Psoas muscle (tissue), 8 donors: ENCODE measurements around the gene PIK3R6. TPM values are rescaled to one million over a fixed set of nuclear protein-coding genes. Genes with fewer than 3 reads are reported as not detected.
"Not testable (repeated sequence)": the region's sequence is repeated elsewhere in the genome, so short reads cannot be mapped to it uniquely, and the experiment has no call there.

Experiments
- ATAC-seq, 4 donors: fragments of 200-7000 bp; cut with Tn5 transposase; one replicate each; pipeline ENCODE4 v1.9.1; 2020; ENCODE audit warnings: moderate library complexity in 3 of 4, mild to moderate bottlenecking in 2 of 4
- DNase-seq, 2 donors: peaks; one replicate each; pipeline ENCODE4 v3.0.0-alpha.2; 2020
- H3K27ac ChIP-seq: fragments of 200-600 bp; one replicate; pipeline ENCODE4 v1.8.0; 2022
- H3K27me3 ChIP-seq, 3 donors: fragments of 200-600 bp in 1 of 3; one replicate each; pipeline versions ENCODE4 v1.6.1 to v1.8.0; 2013 to 2022; ENCODE audit warnings: low read length in 2 of 3, mild to moderate bottlenecking in 2 of 3, moderate library complexity in 1 of 3; ENCODE audit not compliant: insufficient read depth in 3 of 3
- H3K36me3 ChIP-seq, 2 donors: fragments of 200-600 bp in 1 of 2; one replicate each; pipeline versions ENCODE4 v1.6.1 to v1.8.0; 2013 to 2022; ENCODE audit warnings: low read depth in 1 of 2, mild to moderate bottlenecking in 1 of 2, moderate library complexity in 1 of 2; ENCODE audit not compliant: insufficient read depth in 1 of 2
- H3K4me1 ChIP-seq: fragments of 200-600 bp; one replicate; pipeline ENCODE4 v1.8.0; 2022
- H3K4me3 ChIP-seq: fragments of 200-600 bp; one replicate; pipeline ENCODE4 v1.8.0; 2022; ENCODE audit warnings: mild to moderate bottlenecking
- H3K9me3 ChIP-seq: fragments of 200-600 bp; one replicate; pipeline ENCODE4 v1.8.0; 2022
- CTCF ChIP-seq: fragments of 200-600 bp; IDR thresholded peaks from one replicate; pipeline ENCODE4 v1.8.0; 2022; ENCODE audit warnings: antibody characterized with exemption
- WGBS, 3 donors: extraction: QIAGEN DNeasy Blood & Tissue Kit; methylation state at CpG; one replicate each; pipeline versions ENCODE4 v1.1.6 to v1.1.7; 2013; 5-methylcytosine and 5-hydroxymethylcytosine counted together
- intact Hi-C, 2 donors: fragments of 100-400 bp; cut with DNase I; formaldehyde crosslinking; loops; one replicate each; pipeline versions ENCODE4 v1.11.0 to v1.14.2; 2022
- polyA plus RNA-seq, 3 donors: library from polyadenylated mRNA; stranded (reverse); fragments of 200-250 nt; gene quantifications; one replicate each; pipeline ENCODE4 v1.2.3, GENCODE V29; 2013
- total RNA-seq, 4 donors: library from RNA; stranded (reverse); fragmentation: NEBNext Ultra II Directional in 2 of 4; extraction: Animal tissue kit (Norgen Biotek cat#: 25700) in 2 of 4; gene quantifications; one replicate each; pipeline versions ENCODE4 v1.2.1 to v1.2.4, GENCODE V29; 2021 to 2023
- donor health status: healthy with polysubstance abuse.
- donor health status: DM: no; HTN: no; CAD: no; lungs with moderate emphysema.
- donor health status: Bipolar disorder and iron deficiency.
- donor health status: healthy.
- donor health status: DM: yes; HTN: yes; CAD: no.
- donor health status: DM: no; HTN: no; CAD: no.
- donor health status: DM: no; HTN: no; CAD: no.
- donor health status: DM: yes; HTN: yes; CAD: no.

Gene PIK3R6
- total and polyA plus RNA-seq, 7 donors, result 0.08 to 0.58 (median 0.32) TPM

GRCh38 chr17:8888704-8889302 is 21.3 kb upstream of the PIK3R6 start:
- no peaks in the 10 kb centered on the region for H3K9me3 ChIP-seq
- intact Hi-C loops, result no loop called here
- H3K27me3 ChIP-seq, result no peaks in the 10 kb centered on the region
- TF ChIP-seq CTCF, result no peak
- no peak overlapping the region for H3K27ac ChIP-seq
- no peak overlapping the region for H3K4me3 ChIP-seq
- WGBS, 3 donors, result 49 to 58% (median 52%) methylated on average over 8 of the region's 8 CpGs
- no peaks in the 10 kb centered on the region for H3K4me1 ChIP-seq
- no peak for DNase-seq
- ATAC-seq, result no peak
- H3K36me3 ChIP-seq, result no peaks in the 10 kb centered on the region

- no peaks in the 10 kb centered on the region for H3K9me3 ChIP-seq
- no peaks in the 10 kb centered on the region for H3K27me3 ChIP-seq
- intact Hi-C loops, result no loop called here
- no peaks in the 10 kb centered on the region for H3K36me3 ChIP-seq
- no peak for DNase-seq
- H3K27ac ChIP-seq, result no peak overlapping the region
- 53 to 56% (median 55%) methylated on average over 34 to 39 of the region's 39 CpGs for WGBS, 3 donors
- peak; percentile 16 for TF ChIP-seq CTCF
- ATAC-seq, result no peak
- H3K4me1 ChIP-seq, result no peaks in the 10 kb centered on the region
- H3K4me3 ChIP-seq, result no peak overlapping the region
Measured at GRCh38 chr17:8887834-8888703, 20.6 kb upstream of the PIK3R6 start.

- 90 to 93% (median 91%) methylated on average over 11 of the region's 11 CpGs for WGBS, 3 donors
- TF ChIP-seq CTCF, result no peak
- Histone ChIP-seq H3K27me3 (no peaks in the 10 kb centered on the region), H3K36me3 (no peaks in the 10 kb centered on the region), H3K4me3 (no peak overlapping the region), H3K9me3 (no peaks in the 10 kb centered on the region), H3K4me1 (no peaks in the 10 kb centered on the region), H3K27ac (no peak overlapping the region)
- no peak for ATAC-seq
- DNase-seq, result no peak
- intact Hi-C loops, result no loop called here
Measured at GRCh38 chr17:8887301-8887700, 19.8 kb upstream of the PIK3R6 start.

GRCh38 chr17:8885967-8886684 is 18.7 kb upstream of the PIK3R6 start:
- H3K27ac ChIP-seq, result no peak overlapping the region
- no peaks in the 10 kb centered on the region for H3K36me3 ChIP-seq
- H3K9me3 ChIP-seq, result no peaks in the 10 kb centered on the region
- DNase-seq, result no peak
- 88 to 90% (median 88%) methylated on average over 21 to 23 of the region's 23 CpGs for WGBS, 3 donors
- no peak overlapping the region for H3K4me3 ChIP-seq
- H3K27me3 ChIP-seq, result no peaks in the 10 kb centered on the region
- ATAC-seq, result no peak
- no peaks in the 10 kb centered on the region for H3K4me1 ChIP-seq
- no peak for TF ChIP-seq CTCF
- intact Hi-C loops, result no loop called here

GRCh38 chr17:8885163-8885966 is 17.9 kb upstream of the PIK3R6 start:
- H3K4me1 ChIP-seq, intact Hi-C loops, H3K4me3 ChIP-seq, DNase-seq, ATAC-seq, H3K27ac ChIP-seq, H3K9me3 ChIP-seq, H3K36me3 ChIP-seq, H3K27me3 ChIP-seq: not testable (repeated sequence)
- WGBS, 3 donors, result 80 to 82% (median 82%) methylated on average over 19 to 28 of the region's 30 CpGs
